H1 (cell line): ENCODE results near the gene LGI4. TPM values are rescaled to one million over a fixed set of nuclear protein-coding genes. Genes with fewer than 3 reads are reported as not detected.

Source experiments
- ATF2 ChIP-seq: IDR thresholded peaks from 2 replicates; pipeline ENCODE4 v1.6.1; 2012; ENCODE audit warnings: low read length, inconsistent platforms
- BACH1 ChIP-seq: IDR thresholded peaks from 2 replicates; pipeline ENCODE4 v1.6.1; 2012; ENCODE audit warnings: low read length, improper control_type of control experiment
- CBX8 ChIP-seq: fragments of 300-800, 300-1000 bp; sonication (generic); IDR thresholded peaks from 2 replicates; pipeline ENCODE4 v1.7.1; 2016; ENCODE audit warnings: low read depth, low read length, borderline replicate concordance
- polyA plus RNA-seq, 7 experiments: library from polyadenylated mRNA; depleted of rRNA in 3 of 7; stranded (reverse) in 5 of 7; unstranded in 2 of 7; fragments of >200 nt in 5 of 7; fragments of 200-250 nt in 2 of 7; gene quantifications; 1 replicate in 5 of 7; 2 replicates in 1 of 7; 4 replicates in 1 of 7; pipeline versions ENCODE4 v1.2.1 to v1.2.3, GENCODE V29; 2011 to 2013; ENCODE audit warnings: missing spikeins in 2 of 7, mixed read lengths in 2 of 7
- total RNA-seq: library from RNA; stranded (reverse); fragmentation: NEBNext Ultra II Directional; extraction: Animal tissue kit (Norgen Biotek cat#: 25700); gene quantifications from 2 replicates; pipeline ENCODE4 v1.2.1, GENCODE V29; 2021

LGI4 gene
- total and polyA plus RNA-seq, 2 of the 8 experiments (the other 6 are each of a cell fraction or from before 2014, with no cell fraction given) = 2.0 to 8.2 TPM

DNA sequence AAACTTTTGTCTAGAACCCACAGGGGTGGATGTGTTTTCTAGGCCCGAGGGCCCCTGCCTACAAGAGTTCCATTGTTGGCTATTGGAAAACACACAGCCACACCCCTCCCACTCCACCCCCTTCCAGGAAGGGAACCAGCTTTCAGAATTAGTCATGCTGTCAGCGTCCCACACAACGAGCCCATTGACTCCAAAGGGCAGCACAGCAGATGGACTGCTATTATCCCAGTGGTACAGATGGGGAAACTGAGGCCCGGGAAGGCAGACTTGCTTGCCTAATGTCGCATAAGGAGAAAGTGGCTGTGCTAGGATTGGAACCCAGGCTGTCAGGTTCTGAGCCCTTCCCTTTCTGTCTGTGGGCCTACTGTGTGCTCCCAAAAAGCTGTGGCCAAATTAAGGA is 27.3 kb downstream of the LGI4 start (continued):
- TF ChIP-seq CBX8 = no peak
- no peak for TF ChIP-seq BACH1
- TF ChIP-seq ATF2 = no peak
